Activated CD8-positive, alpha-beta T cell treated with anti-CD3 and anti-CD28 coated beads for 36 hours (primary cell): ENCODE results near the gene HOXB1. TPM values are rescaled to one million over a fixed set of nuclear protein-coding genes. Genes with fewer than 3 reads are reported as not detected.

Source experiments
- ATAC-seq: fragments of 200-7000 bp; cut with Tn5 transposase; one replicate; pipeline ENCODE4 v1.10.0; 2021; ENCODE audit warnings: mild to moderate bottlenecking, moderate library complexity
- CTCF ChIA-PET: fragments of 350-600 bp; sonication (Branson Sonifier 250); formaldehyde crosslinking; loops from one replicate; lab custom pipeline; 2021; ENCODE audit warnings: antibody characterized with exemption; lab: Charles Lee
- POLR2A ChIA-PET: fragments of 350-600 bp; sonication (Branson Sonifier 250); formaldehyde crosslinking; loops from one replicate; lab custom pipeline; 2021; ENCODE audit warnings: antibody characterized with exemption; lab: Charles Lee
- DNase-seq: peaks from one replicate; pipeline ENCODE4 v3.0.0-alpha.2; 2020
- H3K27ac Mint-ChIP-seq: one replicate; pipeline ENCODE4 v1.8.0; 2021; ENCODE audit warnings: mild to moderate bottlenecking, mixed read lengths
- H3K27me3 Mint-ChIP-seq: one replicate; pipeline ENCODE4 v1.8.0; 2021; ENCODE audit warnings: mixed read lengths
- H3K36me3 Mint-ChIP-seq: one replicate; pipeline ENCODE4 v1.8.0; 2021; ENCODE audit warnings: low read depth, mixed read lengths
- H3K4me1 Mint-ChIP-seq: one replicate; pipeline ENCODE4 v1.8.0; 2021; ENCODE audit warnings: low read depth, mixed read lengths
- H3K4me3 Mint-ChIP-seq: one replicate; pipeline ENCODE4 v1.8.0; 2021; ENCODE audit warnings: mild to moderate bottlenecking, moderate library complexity, mixed read lengths
- H3K9me3 Mint-ChIP-seq: one replicate; pipeline ENCODE4 v1.8.0; 2021; ENCODE audit warnings: mixed read lengths
- intact Hi-C: fragments of 100-400 bp; cut with micrococcal nuclease; formaldehyde crosslinking; loops from one replicate; pipeline ENCODE4 v1.10.0; 2022
- total RNA-seq, 2 experiments: library from RNA; stranded (reverse); gene quantifications; one replicate each; pipeline ENCODE4 v1.2.3, GENCODE V29; 2021
- TF ChIP-seq, protein P1 (sequence below): fragments of 200-600 bp; IDR thresholded peaks from one replicate; pipeline ENCODE4 v1.8.0; 2022; ENCODE audit warnings: antibody characterized with exemption, mild to moderate bottlenecking

HOXB1 gene
- total RNA-seq, 2 experiments from 2014 or later: not detected

DNA sequence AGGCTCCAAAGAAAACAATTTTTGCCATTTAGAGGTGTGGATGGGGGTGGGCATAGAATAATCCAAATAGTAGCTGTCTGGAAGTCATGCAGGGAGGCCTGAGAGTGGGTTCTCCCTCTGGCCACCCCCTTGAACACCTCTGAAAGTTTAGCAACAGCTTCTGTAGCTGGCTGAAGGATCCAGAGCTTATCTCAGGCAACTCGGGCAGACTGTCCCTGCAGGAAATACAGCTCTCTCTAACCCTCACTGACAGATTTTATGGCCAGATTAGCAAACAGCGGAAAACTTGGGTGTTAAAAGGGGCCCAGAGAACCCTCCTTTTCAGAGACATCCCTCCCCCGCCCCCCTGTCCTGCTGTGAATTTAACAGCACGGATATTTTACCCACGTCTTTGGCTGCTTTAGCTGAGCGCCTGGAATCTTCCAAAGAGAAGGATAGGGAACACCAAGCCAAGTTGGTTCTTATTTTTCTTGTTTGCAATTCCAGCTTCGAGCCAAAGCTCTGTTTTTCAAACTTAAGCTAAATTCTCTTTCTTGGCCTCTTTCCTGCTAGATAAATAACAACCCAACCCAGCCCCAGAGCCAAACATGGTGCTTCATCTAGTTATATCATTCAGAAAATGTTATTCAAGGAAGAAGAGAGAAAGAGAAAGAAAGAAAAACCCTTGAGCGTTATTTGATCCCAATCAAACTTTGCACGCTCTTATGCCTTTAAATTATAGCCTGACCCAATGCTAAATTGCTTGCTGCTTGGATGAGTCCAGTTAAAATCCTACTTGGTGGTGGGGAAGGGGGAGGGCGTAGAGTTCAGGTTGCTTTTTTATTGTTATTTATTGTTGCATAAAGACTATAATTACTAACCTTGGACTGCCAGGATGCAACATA lies 16.4 kb upstream of the HOXB1 start:
- Mint-ChIP-seq H3K9me3 (no peaks in the 10 kb centered on the region), H3K4me3 (peak overlapping the region; percentile 43), H3K27ac (peak overlapping the region; percentile 73), H3K36me3 (peaks cover 6% of the 10 kb centered on the region), H3K4me1 (peaks cover 29% of the 10 kb centered on the region), H3K27me3 (peaks cover 1% of the 10 kb centered on the region)
- CTCF ChIA-PET: interaction anchor here (0.6 to 1.8 kb wide), 10 partner anchors 8 to 212 kb away, joined by 3 to 6 read pairs (median 4); no protein-coding TSS in a partner anchor
- DNase-seq (peak; percentile 34), ATAC-seq (no peak)
- TF ChIP-seq, protein P1, sequence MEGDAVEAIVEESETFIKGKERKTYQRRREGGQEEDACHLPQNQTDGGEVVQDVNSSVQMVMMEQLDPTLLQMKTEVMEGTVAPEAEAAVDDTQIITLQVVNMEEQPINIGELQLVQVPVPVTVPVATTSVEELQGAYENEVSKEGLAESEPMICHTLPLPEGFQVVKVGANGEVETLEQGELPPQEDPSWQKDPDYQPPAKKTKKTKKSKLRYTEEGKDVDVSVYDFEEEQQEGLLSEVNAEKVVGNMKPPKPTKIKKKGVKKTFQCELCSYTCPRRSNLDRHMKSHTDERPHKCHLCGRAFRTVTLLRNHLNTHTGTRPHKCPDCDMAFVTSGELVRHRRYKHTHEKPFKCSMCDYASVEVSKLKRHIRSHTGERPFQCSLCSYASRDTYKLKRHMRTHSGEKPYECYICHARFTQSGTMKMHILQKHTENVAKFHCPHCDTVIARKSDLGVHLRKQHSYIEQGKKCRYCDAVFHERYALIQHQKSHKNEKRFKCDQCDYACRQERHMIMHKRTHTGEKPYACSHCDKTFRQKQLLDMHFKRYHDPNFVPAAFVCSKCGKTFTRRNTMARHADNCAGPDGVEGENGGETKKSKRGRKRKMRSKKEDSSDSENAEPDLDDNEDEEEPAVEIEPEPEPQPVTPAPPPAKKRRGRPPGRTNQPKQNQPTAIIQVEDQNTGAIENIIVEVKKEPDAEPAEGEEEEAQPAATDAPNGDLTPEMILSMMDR: no peak
- intact Hi-C loops: no loop called here
- POLR2A ChIA-PET: interaction anchor here (1.0 to 1.4 kb wide), 3 partner anchors 9 to 36 kb away, joined by 3 to 4 read pairs (median 3); no protein-coding TSS in a partner anchor

DNA sequence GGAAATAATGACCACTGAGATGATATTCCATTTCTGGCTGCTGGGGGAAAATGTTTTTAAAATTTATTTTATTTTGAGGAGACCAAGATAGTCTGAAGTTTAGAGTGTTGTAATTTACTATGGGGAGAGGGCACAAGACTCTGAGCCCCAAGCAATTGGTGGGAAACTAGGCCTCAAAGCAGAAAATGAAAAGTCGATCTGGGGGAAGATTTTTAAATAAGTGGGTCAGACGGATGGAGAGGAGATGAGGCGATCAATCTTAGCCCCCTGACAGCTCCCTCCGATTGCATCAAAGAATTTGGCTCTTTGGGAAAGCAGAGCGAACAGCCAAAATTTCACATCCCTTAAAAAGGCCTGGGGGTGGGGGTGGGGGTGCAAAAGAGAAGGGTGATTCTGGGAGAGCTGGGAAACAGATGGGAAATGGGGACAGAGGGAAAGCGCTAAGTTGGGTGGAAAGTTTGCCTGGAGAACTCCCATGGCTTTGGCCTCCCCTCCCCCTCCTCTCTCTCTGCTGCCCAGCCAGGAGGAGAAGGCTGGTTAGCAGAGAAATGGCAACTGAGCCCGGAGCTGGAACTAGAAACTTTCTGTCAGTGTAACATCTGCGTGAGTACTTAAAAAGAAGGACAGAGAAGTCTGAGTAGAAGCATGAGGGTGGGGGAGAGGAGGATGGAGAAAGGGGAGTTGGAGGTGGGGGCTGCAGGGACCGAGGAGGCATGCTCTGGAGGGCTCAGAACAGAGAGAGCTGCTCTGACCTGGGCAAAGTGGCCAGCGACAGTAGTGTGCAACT lies 15.5 kb upstream of the HOXB1 start:
- H3K36me3 Mint-ChIP-seq: peaks cover 9% of the 10 kb centered on the region
- H3K4me3 Mint-ChIP-seq: peak overlapping the region; percentile 43
- peaks cover 1% of the 10 kb centered on the region for H3K27me3 Mint-ChIP-seq
- H3K9me3 Mint-ChIP-seq: no peaks in the 10 kb centered on the region
- DNase-seq: no peak
- ChIA-PET POLR2A (interaction anchor here (0.7 to 1.4 kb wide), 4 partner anchors 9 to 130 kb away, joined by 3 to 4 read pairs (median 3); no protein-coding TSS in a partner anchor), CTCF (interaction anchor here (0.6 to 1.8 kb wide), 9 partner anchors 8 to 211 kb away, joined by 3 to 6 read pairs (median 5); no protein-coding TSS in a partner anchor)
- peak overlapping the region; percentile 62 for H3K27ac Mint-ChIP-seq
- TF ChIP-seq, protein P1: no peak
- peaks cover 29% of the 10 kb centered on the region for H3K4me1 Mint-ChIP-seq
- intact Hi-C loops: no loop called here
- no peak for ATAC-seq

DNA sequence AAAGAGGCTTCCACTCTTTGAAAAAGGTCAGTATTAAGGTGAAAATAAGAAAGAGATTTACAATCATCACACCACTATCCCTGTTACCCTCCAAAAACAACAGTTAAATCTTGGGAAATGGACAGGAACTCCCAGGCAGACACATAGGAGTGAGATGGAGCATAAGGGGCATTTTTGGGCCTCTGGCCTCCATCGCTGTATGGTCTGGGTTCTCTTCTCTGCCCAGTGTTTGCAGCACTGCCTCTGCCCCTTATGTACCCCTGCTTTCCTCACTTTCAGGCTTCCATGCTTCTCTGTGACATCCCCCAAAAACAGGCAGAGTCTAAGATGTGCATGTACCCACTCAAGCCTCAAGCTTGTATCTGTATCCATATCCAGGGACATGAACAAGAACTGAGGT lies 14.7 kb upstream of the HOXB1 start:
- ChIA-PET POLR2A (interaction anchor here (0.6 kb wide), 1 partner anchor 92 kb away, joined by 3 read pairs; no protein-coding TSS in a partner anchor), CTCF (interaction anchor here (1.2 kb wide), 1 partner anchor 52 kb away, joined by 5 read pairs; no protein-coding TSS in a partner anchor)
- Mint-ChIP-seq H3K9me3 (no peaks in the 10 kb centered on the region), H3K4me1 (peaks cover 29% of the 10 kb centered on the region), H3K27me3 (peaks cover 1% of the 10 kb centered on the region), H3K36me3 (peaks cover 9% of the 10 kb centered on the region), H3K4me3 (peak overlapping the region; percentile 85), H3K27ac (peak overlapping the region; percentile 97)
- intact Hi-C loops: no loop called here
- TF ChIP-seq, protein P1: no peak
- no peak for ATAC-seq
- DNase-seq: no peak

DNA sequence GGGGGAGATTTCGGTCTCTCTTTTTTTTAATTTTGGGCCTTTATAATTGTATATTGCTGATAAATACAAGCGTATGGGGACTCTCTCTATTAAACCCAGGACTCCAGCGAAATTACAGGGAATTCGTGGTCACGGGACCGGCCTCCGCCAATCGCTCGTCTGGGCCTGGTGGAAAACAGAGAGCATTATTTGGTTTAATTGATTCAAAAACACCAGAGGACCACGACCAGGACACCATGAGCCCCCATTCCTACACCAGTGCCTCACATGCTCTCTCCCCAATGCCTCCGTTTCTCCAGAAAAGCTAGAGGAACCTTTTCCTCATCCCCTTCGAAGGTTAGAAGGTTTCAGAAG lies 14.2 kb upstream of the HOXB1 start, which contains the start of gene HOXB2:
TSS of gene HOXB2 (minus strand) at position 88 of the 354 bp plus-strand sequence. CDS start 198 bp downstream, outside the sequence.
- Mint-ChIP-seq H3K9me3 (no peaks in the 10 kb centered on the region), H3K4me3 (peak within 1 kb of the TSS; percentile 85), H3K27me3 (peaks cover 1% of the 10 kb centered on the region), H3K36me3 (peaks cover 9% of the 10 kb centered on the region), H3K4me1 (peaks cover 34% of the 10 kb centered on the region), H3K27ac (peak within 1 kb of the TSS; percentile 97)
- intact Hi-C loops: no loop called here
- DNase-seq (no peak), ATAC-seq (no peak)
- CTCF ChIA-PET: no interaction called here
- TF ChIP-seq, protein P1: no peak
- POLR2A ChIA-PET: no interaction called here
